GM19043 (cell line): ENCODE results near the gene ZCCHC17.
A peak's percentile ranks its signal among the peaks of the same experiment; 100 is the strongest.
"Not testable (repeated sequence)": the region's sequence is repeated elsewhere in the genome, so short reads cannot be mapped to it uniquely, and the experiment has no call there.

Experiments used
- ATAC-seq: cut with Tn5 transposase; IDR thresholded peaks from one replicate; pipeline ENCODE4 v1.9.1; 2021; ENCODE audit warnings: low read depth; ENCODE audit not compliant: unreplicated experiment

ZCCHC17 gene

DNA sequence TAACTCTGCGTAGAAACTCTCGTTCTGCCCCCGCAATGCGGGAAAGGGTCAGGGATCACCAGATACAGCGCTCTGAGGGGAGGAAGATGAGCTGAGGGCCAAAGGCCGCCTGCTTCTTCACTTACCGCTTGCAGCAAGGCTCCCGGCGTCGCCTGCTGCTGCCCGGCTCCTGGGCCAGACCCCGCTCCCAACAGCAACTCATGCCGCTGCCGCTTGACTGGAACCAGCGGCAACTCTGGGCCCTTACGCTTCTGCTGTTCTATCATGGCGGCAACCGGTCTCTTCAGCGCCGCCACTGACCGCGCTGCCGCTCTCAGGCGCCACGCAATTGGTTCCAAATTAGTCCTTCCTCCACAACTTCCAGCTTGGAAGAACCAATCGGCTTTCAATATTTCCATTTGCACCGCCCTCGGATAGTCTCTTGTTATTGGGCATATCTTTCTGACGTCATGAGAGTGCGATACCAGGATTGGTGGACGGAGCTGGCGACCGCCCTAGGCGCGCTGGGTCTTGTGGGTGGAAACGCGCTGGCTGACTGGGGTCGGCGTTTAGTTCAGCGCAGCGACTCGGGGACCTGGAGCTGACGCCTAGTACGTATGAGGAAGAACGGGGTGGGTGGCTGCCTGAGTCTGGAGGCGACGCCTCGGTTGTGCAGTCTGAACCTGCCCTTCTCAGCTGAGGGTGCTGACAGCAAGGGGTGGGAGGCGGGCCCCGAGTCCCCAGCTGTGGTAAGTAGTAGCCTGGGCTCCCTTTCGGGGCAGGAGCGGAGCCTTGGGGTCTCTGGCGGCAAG is at the start of gene ZCCHC17, which contains the start of gene SNRNP40:
TSS of gene ZCCHC17 (plus strand) at position 547 of the 791 bp plus-strand sequence. CDS start 13,067 bp downstream, outside the sequence.
TSS of gene SNRNP40 (minus strand) at position 303 of the 791 bp plus-strand sequence. CDS start at position 266, 37 bp downstream.
- ATAC-seq = peak; percentile 98

DNA sequence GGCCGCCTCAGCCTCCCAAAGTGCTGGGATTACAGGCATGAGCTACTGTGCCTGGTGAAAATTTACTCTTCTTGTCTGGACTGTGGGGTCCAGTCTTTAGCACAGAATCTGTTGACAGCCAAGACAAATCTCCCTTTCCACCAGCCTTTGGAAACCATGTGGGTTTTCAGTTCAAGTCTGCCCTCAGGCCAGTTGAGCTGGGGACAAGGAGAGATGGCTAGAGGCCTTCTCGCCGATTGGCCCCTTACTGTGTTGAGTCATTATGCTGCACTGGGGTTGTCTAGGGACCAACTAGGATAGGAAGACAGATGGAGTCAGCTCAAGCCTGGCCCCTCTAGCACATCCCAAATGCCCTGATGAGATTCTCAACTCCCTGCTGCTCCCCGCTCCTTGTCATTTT is 48.6 kb upstream of the ZCCHC17 start:
- ATAC-seq = no peak

DNA sequence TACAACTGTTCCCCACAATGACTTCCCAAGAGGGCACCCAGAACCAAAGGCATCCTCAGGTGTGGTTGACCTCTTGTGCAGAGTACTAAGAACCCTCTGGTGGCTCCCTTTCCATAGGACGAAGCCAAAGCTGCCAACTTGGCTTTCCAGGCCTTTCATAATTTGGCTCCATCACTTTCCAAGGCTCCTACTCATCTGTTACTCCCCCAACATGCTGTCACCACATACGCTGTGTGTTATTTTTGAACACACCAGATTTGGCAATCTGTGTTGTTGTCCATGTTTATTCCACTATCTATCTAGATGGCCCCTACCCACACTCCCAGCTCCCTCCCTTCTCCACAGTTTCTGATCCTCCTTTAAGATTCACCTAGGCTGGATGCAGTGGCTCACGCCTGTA is 47.0 kb upstream of the ZCCHC17 start:
- ATAC-seq = no peak

GRCh38 chr1:31257213-31257612 is 39.6 kb upstream of the ZCCHC17 start:
- no peak for ATAC-seq

DNA sequence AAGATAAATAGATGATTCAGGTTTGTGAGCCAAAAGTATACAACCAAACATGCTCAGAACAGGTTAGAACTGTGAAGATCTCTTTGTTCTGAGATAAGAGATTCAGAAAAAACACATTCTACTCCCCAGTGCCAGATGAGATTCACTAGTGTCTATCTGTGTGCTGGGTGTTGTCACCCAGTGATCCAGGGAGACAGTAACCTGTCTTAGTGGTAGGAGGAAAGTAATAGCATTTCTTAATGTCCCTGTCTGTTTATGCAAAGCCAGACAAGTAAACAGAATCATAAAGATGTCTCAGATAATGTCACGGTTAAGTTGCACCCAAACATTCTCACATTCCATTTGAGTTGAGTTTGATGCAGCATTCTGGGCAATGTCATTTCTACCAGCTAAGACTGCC is 38.3 kb upstream of the ZCCHC17 start:
- no peak for ATAC-seq

GRCh38 chr1:31259746-31260145 is 37.1 kb upstream of the ZCCHC17 start:
- ATAC-seq = no peak

- ATAC-seq = no peak
Measured at GRCh38 chr1:31261916-31262315, 34.9 kb upstream of the ZCCHC17 start.

GRCh38 chr1:31262393-31262792 is 34.4 kb upstream of the ZCCHC17 start:
- ATAC-seq = not testable (repeated sequence)

- no peak for ATAC-seq
Measured at GRCh38 chr1:31263408-31263807, 33.4 kb upstream of the ZCCHC17 start.

DNA sequence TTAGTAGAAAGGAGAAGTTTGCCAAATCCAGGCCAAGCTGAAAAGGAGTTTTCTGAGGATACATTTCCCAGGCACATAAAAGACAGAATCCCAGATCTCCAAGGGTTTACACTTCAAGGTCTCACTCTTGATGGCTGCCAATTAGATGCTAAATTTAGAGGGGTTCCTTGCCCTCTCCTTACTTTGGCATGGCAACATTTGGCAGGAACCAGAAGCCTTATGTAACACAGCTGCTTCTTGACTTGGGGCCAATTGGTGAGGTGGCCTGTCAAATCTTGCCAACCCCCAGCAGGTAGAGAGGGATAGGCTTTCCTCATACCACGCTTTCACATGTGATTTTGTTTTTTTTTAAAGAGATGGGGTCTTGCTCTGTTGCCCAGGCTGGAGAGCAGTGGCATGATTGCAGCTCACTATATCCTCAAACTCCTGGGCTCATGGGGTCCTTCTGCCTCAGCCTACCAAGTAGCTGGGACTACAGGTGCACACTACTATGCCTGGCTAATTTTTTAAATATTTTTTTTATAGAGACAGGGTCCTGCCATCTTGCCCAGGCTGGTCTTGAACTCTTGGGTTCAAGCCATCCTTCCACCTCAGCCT is 31.9 kb upstream of the ZCCHC17 start:
- ATAC-seq = no peak

- ATAC-seq = no peak
Measured at GRCh38 chr1:31266547-31266946, 30.3 kb upstream of the ZCCHC17 start.

DNA sequence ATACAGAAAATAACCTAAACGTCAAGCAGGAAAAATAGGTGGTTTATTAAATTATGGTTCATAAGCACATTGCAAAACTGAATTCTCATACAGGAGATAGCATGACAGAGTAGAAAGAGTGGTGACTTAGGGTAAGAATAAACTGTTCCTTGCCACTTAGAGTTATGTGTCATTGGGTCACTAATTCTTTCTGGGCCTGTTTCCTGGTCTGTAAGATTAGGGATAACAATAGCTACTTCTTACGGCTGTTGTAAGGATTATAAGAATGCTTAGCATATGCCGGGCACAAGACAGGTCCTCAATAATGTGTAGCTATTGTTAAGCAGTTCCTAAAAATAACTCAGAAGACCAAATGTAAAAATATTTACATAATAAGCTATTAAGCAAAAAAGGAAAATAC is 24.5 kb upstream of the ZCCHC17 start:
- ATAC-seq = no peak

DNA sequence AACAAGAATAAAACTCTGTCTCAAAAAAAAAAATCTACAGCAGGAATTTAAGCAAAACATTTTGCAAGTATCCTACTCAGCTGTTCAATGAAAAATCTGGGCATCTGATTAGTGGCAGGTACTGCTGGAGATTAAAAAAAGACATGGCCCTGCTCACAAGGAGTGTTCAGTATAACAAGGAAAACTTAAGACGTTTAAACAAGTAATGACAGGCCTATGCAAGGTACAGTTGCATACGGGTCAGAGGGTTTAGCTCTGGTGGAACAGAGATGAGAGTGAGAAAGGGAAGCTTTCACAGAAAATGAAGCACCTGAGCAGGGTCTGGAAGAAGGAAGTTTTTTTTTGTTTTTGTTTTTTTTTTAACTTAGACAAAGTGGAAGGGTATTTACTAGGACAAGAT is 23.2 kb upstream of the ZCCHC17 start:
- no peak for ATAC-seq

DNA sequence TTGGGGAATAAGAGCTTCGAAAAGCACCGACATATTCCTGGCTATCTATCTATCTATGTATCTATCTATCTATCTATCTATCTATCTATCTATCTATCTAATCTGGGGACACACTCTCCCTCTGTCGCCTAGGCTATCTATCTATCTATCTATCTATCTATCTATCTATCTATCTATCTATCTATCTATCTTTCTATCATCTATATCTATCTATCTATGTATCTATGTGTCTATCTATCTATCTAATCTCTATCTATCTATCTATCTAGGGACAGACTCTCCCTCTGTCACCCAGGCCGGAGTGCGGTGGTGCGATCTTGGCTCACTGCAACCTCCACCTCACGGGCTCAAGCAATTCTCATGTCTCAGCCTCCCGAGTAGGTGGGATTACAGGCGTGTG is 14.4 kb upstream of the ZCCHC17 start:
- ATAC-seq = not testable (repeated sequence)

DNA sequence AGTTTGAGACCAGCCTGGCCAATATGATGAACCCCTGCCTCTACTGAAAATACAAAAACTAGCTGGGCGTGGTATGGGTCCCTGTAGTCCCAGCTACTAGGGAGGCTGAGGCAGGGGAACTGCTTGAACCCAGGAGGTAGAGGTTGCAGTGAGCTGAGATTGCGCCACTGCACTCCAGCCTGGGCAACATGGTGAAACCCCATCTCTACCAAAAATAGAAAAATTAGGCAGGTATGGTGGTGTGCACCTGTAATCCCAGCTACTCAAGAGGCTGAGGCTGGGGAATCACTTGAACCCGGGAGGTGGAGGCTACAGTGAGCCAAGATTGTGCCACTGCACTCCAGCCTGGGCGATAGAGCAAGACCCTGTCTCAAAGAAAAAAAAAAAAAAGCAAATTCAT is 9.0 kb upstream of the ZCCHC17 start:
- not testable (repeated sequence) for ATAC-seq

DNA sequence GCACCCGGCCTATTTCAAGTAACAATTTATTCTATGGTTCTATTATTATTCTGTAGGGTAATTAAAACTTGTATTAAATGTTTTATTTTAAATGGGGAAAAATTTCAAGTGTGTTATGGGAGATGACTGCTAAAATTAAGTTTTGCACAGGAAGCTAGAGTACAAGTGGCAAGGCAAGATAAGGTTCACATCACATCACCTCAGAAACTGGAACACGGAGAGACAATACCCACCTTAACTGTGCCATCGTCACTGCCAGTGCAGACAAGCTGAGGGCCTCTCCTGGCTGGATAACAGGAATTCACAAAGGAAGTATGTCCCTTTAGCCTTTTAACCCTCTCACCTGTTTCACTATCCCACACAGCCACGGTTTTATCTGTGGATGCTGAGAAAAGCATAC is 7.8 kb upstream of the ZCCHC17 start:
- no peak for ATAC-seq

DNA sequence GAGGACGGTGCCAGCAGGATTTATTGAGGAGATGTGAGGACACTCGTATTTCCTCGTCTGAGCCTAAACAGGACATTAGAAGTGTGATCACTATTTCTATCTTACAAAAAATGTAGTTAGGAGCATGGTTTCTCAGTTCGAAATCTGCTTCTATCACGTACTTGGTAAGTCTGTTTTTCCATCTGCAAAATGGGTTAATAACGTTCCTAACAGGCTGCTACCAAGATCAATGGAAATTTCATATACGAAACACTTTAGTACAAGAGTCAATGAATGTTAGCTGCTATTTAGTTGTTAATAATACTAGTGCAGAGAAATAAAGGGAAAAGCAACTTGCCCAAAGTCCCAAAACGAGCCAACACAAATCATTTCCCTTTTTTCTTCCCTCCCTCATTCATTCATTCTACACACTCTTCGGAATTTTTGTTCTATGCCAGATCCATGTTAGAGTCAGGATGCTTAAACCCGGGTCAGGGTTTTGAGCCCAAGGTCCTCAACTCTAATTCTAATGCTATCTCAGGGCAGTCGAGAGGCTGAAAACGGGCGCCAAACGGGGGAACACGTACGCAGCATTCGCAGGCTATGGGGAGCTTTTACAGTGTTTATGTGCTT is 852 bp upstream of the ZCCHC17 start:
- no peak for ATAC-seq

DNA sequence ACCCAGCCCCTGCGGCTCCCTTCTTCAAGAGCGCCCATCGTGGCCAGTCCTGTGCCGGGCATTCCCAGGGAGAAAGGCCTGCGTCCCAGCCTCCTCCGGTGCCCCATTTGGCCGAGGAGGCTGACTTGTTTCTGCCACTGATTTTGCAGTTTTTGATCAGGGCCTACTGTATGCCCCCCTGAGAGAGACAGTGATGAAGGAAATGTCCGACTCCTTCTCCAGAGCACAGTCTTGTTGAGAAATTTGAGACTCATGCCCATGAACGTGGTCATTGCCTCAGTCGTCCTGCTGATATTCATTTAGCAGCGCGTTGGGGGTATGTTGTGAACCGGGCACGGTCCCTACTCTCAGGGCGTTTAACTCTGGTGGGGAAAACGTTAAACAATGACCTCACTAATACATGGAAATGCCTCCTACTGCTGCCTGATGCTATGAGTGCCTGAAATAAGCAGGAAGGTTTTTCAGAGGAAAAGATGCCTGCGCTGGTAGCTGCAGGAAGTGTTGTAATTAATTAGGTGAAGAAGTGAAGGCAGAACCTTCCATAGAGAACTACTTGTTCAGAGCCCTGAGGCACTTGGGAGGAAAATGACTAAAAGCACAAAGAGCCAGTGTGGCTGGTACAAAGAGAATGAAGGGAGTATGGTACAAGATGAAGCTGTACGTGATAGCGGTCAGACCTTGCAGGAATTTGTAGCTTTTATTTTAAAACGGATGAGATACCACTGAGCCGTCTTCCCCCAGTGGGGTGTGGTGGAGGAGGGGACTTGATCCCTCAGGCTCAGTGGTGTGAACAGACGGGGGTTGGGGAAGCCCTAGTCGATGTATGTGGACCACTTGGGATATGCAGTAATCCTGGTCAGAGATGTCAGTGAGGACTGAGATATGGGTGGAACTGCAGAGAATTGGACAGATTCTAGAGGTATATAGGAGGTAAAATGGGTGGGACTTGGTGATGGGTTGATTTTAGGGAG is 730 bp downstream of the ZCCHC17 start:
- no peak for ATAC-seq

DNA sequence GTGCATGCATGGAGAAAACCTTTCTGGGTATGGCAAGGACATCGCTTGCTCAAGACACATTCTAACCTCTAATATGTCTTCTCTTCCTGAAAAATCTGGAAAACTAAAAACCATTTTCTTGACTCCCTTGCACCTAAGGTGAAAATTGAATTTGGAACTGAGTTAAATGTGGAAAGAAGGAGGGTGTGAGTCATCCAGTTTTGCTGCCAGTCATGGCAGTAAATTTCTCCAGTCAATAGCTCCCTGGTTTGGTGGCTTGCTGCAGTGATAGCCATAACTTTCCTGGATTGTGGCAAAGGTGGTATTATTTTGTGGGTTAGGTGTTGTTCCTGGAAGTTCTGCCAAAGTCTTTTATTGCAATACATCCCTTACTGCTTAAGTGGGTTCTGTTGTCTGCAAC is 2.5 kb downstream of the ZCCHC17 start:
- ATAC-seq = no peak

GRCh38 chr1:31300193-31300592 is 3.4 kb downstream of the ZCCHC17 start:
- no peak for ATAC-seq
